ENCODE measurements around the gene YPEL1.

DNA sequence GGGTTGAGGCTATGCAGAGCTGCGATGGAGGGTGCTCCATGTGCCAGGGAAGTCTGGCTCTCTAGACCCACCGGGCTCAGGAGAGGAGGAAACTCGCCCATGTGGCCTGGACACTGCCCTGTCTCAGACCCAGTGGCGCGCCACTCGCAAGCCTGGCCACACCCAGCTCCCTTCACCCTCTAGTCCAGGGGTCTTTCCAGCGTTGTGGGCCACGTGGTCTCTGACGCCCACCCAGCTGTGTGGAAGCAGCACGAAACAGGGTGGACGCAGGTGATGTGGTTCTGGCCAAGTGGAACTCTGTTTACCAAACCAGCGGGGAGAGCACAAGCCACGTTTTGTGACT is 41.6 kb downstream of the YPEL1 start:
- TF ChIP-seq, protein P1, sequence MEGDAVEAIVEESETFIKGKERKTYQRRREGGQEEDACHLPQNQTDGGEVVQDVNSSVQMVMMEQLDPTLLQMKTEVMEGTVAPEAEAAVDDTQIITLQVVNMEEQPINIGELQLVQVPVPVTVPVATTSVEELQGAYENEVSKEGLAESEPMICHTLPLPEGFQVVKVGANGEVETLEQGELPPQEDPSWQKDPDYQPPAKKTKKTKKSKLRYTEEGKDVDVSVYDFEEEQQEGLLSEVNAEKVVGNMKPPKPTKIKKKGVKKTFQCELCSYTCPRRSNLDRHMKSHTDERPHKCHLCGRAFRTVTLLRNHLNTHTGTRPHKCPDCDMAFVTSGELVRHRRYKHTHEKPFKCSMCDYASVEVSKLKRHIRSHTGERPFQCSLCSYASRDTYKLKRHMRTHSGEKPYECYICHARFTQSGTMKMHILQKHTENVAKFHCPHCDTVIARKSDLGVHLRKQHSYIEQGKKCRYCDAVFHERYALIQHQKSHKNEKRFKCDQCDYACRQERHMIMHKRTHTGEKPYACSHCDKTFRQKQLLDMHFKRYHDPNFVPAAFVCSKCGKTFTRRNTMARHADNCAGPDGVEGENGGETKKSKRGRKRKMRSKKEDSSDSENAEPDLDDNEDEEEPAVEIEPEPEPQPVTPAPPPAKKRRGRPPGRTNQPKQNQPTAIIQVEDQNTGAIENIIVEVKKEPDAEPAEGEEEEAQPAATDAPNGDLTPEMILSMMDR (IDR thresholded peaks at IDR 0.05): no peak
- TF ChIP-seq EZH2 (IDR thresholded peaks at IDR 0.05; ENCODE audit: borderline replicate concordance, insufficient read depth, low read depth, low read length, poor library complexity, severe bottlenecking): no peak

Data from B cell (primary cell).